ENCODE data around the gene SFN.
"Not testable (repeated sequence)": the region's sequence is repeated elsewhere in the genome, so short reads cannot be mapped to it uniquely, and the experiment has no call there.

The SFN gene

GRCh38 chr1:26839339-26839722, 23.6 kb upstream of the SFN start:
- DNase-seq (ENCODE audit: low read depth) = no peak

- no peak for DNase-seq (ENCODE audit: low read depth)
Measured at GRCh38 chr1:26839779-26840178, 23.2 kb upstream of the SFN start.

GRCh38 chr1:26844424-26845196, 18.3 kb upstream of the SFN start:
- DNase-seq (ENCODE audit: low read depth) = no peak

DNA sequence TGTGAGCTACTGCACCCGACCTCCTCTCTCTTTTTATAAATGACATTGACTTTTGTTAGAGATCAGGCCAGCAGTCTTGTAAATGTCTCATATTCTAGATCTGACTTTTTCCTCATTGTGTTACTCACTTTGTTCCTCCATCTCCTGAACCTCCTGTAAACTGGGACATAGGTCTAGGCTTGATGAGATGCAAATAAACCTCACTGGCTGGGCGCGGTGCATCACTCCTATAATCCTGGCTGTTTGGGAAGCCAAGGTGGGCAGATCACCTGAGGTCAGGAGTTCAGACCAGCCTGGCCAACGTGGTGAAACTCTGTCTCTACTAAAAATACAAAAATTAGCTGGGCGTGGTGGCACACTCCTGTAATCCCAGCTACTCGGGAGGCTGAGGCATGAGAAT, 15.1 kb upstream of the SFN start:
- not testable (repeated sequence) for DNase-seq (ENCODE audit: low read depth)

GRCh38 chr1:26848499-26848898, 14.4 kb upstream of the SFN start:
- DNase-seq (ENCODE audit: low read depth) = no peak

- no peak for DNase-seq (ENCODE audit: low read depth)
Measured at GRCh38 chr1:26848941-26849774, 13.8 kb upstream of the SFN start.

DNA sequence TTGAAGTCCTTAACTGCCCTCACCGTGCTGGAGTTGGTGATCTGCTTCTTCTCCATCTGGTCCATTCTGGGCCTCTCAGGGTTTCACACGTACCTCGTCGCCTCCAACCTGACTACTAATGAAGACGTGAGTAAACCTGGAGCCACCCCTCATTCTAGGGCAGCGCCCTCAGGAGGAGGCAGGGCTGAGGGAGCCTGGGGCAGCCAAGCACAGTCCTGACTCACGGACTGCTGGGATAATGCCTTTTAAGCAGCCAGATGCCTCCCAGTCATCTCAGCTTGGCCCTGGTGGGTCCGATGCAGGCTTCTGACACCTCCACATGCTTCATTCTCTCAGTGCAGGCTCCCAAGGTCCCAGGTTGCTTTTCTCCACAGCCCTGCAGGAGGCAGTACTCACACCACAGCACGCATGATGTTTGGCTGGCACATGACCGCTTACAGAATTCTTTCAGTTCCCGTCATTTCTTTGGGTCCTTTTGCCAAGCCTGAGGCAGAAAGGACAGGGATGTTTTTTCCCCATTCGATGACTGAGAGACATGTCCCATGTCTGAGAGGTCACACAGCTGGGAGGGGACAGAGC, 11.8 kb upstream of the SFN start:
- no peak for DNase-seq (ENCODE audit: low read depth)

DNA sequence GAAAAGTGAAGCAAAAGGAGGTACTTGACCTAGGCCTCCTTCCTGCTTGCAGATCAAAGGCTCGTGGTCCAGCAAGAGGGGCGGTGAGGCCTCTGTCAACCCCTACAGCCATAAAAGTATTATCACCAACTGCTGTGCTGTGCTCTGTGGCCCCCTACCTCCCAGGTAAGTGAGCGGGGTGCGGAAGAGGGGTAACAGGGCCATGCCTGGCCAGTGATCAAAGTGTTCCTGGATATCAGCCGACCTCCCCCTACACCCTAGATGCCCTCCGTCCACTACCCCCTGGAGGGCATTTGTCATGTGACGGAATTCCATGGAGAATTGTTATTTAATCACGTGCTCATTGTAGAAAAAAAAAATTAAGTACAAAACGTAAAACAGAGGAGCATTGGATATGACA, 10.2 kb upstream of the SFN start:
- no peak for DNase-seq (ENCODE audit: low read depth)

DNA sequence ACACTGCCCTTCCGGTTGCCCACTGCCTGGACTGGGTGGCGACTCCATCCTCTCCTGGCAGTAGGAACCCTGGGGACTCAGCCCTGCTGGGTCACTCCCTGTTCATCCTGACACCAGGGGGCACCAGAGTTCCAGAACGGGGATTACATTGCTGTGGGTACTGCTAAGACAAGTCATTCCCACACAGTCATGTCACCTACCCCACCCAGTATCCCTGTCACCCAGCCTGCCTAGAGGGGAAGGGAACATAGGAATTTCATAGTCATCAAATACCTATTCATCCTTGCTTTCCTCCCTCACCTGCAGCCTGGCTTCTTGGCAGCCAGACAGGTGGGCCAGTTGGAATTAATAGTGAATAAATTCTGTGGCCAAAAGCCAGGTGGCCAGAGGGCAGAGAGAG, 9.8 kb upstream of the SFN start:
- DNase-seq (ENCODE audit: low read depth) = peak; percentile 41

DNA sequence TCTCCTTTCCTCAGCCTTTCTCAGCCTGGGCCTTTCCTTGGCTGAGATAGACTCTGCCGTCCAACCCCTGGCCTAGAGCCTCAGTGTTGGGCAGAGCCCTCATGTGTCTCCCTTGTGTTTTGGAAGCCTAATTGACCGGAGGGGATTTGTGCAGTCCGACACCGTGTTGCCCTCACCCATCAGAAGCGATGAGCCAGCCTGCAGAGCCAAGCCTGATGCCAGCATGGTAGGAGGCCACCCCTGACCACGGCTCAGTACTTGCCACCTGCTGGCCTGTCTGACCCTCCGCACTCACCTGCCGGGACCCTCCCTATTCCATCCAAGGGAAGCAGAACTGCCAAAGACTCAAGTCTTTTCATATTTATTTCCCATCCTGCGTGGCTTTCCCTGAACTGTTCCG, 9.3 kb upstream of the SFN start:
- DNase-seq (ENCODE audit: low read depth) = no peak

GRCh38 chr1:26854906-26855305, 8.0 kb upstream of the SFN start:
- no peak for DNase-seq (ENCODE audit: low read depth)

- no peak for DNase-seq (ENCODE audit: low read depth)
Measured at GRCh38 chr1:26855636-26856035, 7.3 kb upstream of the SFN start.

DNA sequence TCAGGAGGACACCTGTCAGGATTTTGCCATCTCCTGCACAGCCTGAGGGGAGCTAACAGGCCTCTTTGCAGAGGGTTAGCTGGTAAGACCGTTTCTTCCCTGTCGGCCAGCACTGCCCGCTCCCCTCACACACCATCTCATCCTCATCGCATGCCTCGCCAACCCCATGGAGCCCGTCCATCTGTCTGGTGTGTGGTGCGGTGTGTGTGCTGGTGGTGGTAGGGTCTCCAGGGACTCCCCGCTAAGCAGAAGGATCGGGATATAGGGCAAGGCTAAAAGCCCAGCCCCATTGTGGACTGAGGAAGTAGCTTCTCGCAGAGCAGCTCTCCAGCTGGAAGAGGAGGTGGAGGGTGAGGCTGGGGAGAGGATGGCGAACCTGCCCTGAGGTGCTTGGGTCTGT, 6.8 kb upstream of the SFN start:
- no peak for DNase-seq (ENCODE audit: low read depth)

GRCh38 chr1:26856604-26857469, 6.1 kb upstream of the SFN start:
- no peak for DNase-seq (ENCODE audit: low read depth)

DNA sequence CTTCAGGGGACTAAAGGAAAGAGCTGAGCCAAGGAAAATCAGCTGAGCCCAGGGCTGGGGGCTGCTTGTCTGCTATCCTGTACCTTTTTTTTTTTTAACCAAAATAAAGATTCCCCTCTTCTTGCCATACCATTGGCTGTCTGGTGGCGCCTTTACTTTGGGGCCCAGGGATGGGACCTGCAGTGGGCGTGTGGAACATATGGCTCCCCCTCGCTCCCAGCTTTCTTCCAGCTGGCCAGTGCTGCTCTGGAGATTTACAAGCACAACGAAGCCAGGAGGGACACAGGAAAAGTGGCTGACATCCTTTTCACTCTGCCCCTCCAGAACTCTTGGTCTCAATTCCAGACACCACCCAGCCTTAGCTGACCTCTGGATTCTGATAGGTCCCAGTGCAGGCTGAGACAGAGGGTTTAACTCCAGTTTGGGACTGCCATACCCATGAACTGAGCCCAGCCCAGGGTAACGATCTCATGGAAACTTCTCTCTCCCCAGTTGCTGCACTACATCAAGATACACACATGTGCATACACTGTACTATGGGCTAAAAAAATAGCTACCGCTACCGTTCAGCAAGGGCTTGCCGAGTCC, 5.4 kb upstream of the SFN start:
- DNase-seq (ENCODE audit: low read depth) = no peak

GRCh38 chr1:26858160-26858559, 4.8 kb upstream of the SFN start:
- DNase-seq (ENCODE audit: low read depth) = no peak

GRCh38 chr1:26858891-26859640, 3.9 kb upstream of the SFN start:
- DNase-seq (ENCODE audit: low read depth) = no peak

DNA sequence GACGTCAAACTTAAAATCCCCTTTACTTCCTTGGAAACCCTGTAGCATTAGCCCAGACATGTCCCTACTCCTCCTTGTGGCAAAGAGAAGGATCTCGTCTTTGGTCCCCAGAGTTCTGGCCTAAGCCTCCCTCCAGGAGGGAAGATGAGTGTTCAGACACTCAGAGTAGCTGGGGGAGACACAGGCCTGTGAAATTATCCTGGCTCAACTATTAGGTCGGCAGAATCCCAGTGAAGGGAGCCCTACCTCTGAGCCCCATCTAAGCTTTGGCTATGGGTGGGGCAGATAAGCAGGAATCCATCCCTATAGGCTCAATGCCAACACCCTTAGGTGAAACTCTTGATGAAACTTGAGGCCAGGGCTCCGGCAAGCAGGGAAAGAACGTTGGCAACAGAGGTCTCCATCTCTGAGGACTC, 1.7 kb upstream of the SFN start:
- no peak for DNase-seq (ENCODE audit: low read depth)

- DNase-seq (ENCODE audit: low read depth) = no peak
Measured at GRCh38 chr1:26861889-26862378, 1.0 kb upstream of the SFN start.

DNA sequence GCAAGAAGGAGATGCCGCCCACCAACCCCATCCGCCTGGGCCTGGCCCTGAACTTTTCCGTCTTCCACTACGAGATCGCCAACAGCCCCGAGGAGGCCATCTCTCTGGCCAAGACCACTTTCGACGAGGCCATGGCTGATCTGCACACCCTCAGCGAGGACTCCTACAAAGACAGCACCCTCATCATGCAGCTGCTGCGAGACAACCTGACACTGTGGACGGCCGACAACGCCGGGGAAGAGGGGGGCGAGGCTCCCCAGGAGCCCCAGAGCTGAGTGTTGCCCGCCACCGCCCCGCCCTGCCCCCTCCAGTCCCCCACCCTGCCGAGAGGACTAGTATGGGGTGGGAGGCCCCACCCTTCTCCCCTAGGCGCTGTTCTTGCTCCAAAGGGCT, 732 bp downstream of the SFN start:
- no peak for DNase-seq (ENCODE audit: low read depth)

Measured in T-helper 22 cell (primary cell).